HepG2 (cell line): Measurements from ENCODE around the gene TNK1. TPM values are rescaled to one million over a fixed set of nuclear protein-coding genes. Genes with fewer than 3 reads are reported as not detected.

Experiments used
- ATF7-NPFF ChIP-seq: sonication (generic); formaldehyde crosslinking; IDR thresholded peaks from 2 replicates; pipeline ENCODE4 v1.8.1; 2023; ENCODE audit warnings: mild to moderate bottlenecking, low read depth, missing genetic modification reagents, moderate library complexity
- CAMTA2 ChIP-seq: sonication (generic); formaldehyde crosslinking; IDR thresholded peaks from 2 replicates; pipeline ENCODE4 v1.4.0; 2020; ENCODE audit warnings: mild to moderate bottlenecking, missing genetic modification reagents, borderline replicate concordance
- CBX5 ChIP-seq: sonication (generic); formaldehyde crosslinking; IDR thresholded peaks from 2 replicates; pipeline ENCODE4 v1.4.0; 2020; ENCODE audit warnings: missing genetic modification reagents, borderline replicate concordance
- HMG20B ChIP-seq: conservative IDR thresholded peaks from 2 replicates; pipeline ENCODE4 v1.6.1; 2016; ENCODE audit warnings: missing genetic modification reagents, missing compliant biosample characterization
- HNF4G ChIP-seq, 2 experiments: sonication (generic) in 1 of 2; formaldehyde crosslinking in 1 of 2; IDR thresholded peaks; 2 replicates each; pipeline versions ENCODE4 v1.4.0 to v1.6.1; 2011 to 2020; ENCODE audit warnings: borderline replicate concordance in 2 of 2, low read depth in 2 of 2, mild to moderate bottlenecking in 2 of 2, low read length in 1 of 2, missing genetic modification reagents in 1 of 2, moderate library complexity in 1 of 2
- HNRNPUL1 ChIP-seq: fragments of 200-400 bp; formaldehyde crosslinking; IDR thresholded peaks from 2 replicates; pipeline ENCODE4 v1.6.1; 2017; ENCODE audit warnings: low read depth, mild to moderate bottlenecking, low read length, moderate library complexity
- ISL2 ChIP-seq: sonication (generic); formaldehyde crosslinking; IDR thresholded peaks from 2 replicates; pipeline ENCODE4 v1.5.0; 2020; ENCODE audit warnings: missing genetic modification reagents
- NFIB ChIP-seq: sonication (generic); formaldehyde crosslinking; IDR thresholded peaks from 2 replicates; pipeline ENCODE4 v1.9.0; 2021; ENCODE audit warnings: missing genetic modification reagents, mild to moderate bottlenecking, borderline replicate concordance
- RELA ChIP-seq: sonication (generic); formaldehyde crosslinking; IDR thresholded peaks from 2 replicates; pipeline ENCODE4 v1.4.0; 2020; ENCODE audit warnings: missing genetic modification reagents
- SAP130 ChIP-seq: IDR thresholded peaks from 2 replicates; pipeline ENCODE4 v1.6.1; 2016; ENCODE audit warnings: low read depth
- SIN3B ChIP-seq: fragments of 150-350 bp; IDR thresholded peaks from 2 replicates; pipeline ENCODE4 v1.6.1; 2014; ENCODE audit warnings: low read length
- SNRNP70 ChIP-seq: fragments of 200-400 bp; formaldehyde crosslinking; IDR thresholded peaks from 2 replicates; pipeline ENCODE4 v1.6.1; 2017; ENCODE audit warnings: mild to moderate bottlenecking, low read depth, low read length, moderate library complexity
- SUZ12 ChIP-seq: fragments of 150-350 bp; IDR thresholded peaks from 2 replicates; pipeline ENCODE4 v1.6.1; 2014; ENCODE audit warnings: low read depth, low read length
- TRIM24 ChIP-seq: sonication (generic); formaldehyde crosslinking; IDR thresholded peaks from 2 replicates; pipeline ENCODE4 v1.8.0; 2022; ENCODE audit warnings: mild to moderate bottlenecking, missing genetic modification reagents
- YEATS2 ChIP-seq: sonication (generic); formaldehyde crosslinking; IDR thresholded peaks from 2 replicates; pipeline ENCODE4 v1.4.0; 2020; ENCODE audit warnings: missing genetic modification reagents, borderline replicate concordance
- ZBTB7B ChIP-seq: sonication (generic); formaldehyde crosslinking; IDR thresholded peaks from 2 replicates; pipeline ENCODE4 v1.4.0; 2020; ENCODE audit warnings: missing genetic modification reagents
- ZNF136 ChIP-seq: sonication (generic); formaldehyde crosslinking; IDR thresholded peaks from 2 replicates; pipeline ENCODE4 v1.8.1; 2022; ENCODE audit warnings: low read depth, mild to moderate bottlenecking, moderate library complexity, missing genetic modification reagents
- ZNF326 ChIP-seq: sonication (generic); formaldehyde crosslinking; IDR thresholded peaks from 2 replicates; pipeline ENCODE4 v1.4.0; 2020; ENCODE audit warnings: missing genetic modification reagents, borderline replicate concordance
- ZNF776 ChIP-seq: sonication (generic); formaldehyde crosslinking; IDR thresholded peaks from 2 replicates; pipeline ENCODE4 v1.4.0; 2020; ENCODE audit warnings: mild to moderate bottlenecking, missing genetic modification reagents
- ZNF792 ChIP-seq: IDR thresholded peaks from 2 replicates; pipeline ENCODE4 v1.6.1; 2016
- ZSCAN25 ChIP-seq: sonication (generic); formaldehyde crosslinking; IDR thresholded peaks from 2 replicates; pipeline ENCODE4 v1.8.0; 2022; ENCODE audit warnings: mild to moderate bottlenecking, missing genetic modification reagents
- polyA plus RNA-seq, 8 experiments: library from polyadenylated mRNA; depleted of rRNA in 3 of 8; stranded (reverse) in 7 of 8; unstranded in 1 of 8; fragments of >200 nt; fragmentation: Illumina TruSeq in 4 of 8; extraction: Trizol in 4 of 8; gene quantifications; 2 replicates each; pipeline versions ENCODE4 v1.2.1 to v1.2.3, GENCODE V29; 2011 to 2016; ENCODE audit warnings: low read depth in 4 of 8, missing spikeins in 1 of 8, mixed read lengths in 1 of 8; ENCODE audit not compliant: insufficient read depth in 1 of 8
- total RNA-seq, 5 experiments: library from RNA; depleted of rRNA; stranded (reverse); fragments of >200 nt; fragmentation: Illumina TruSeq; extraction: Trizol; gene quantifications; 2 replicates each; pipeline ENCODE4 v1.2.3, GENCODE V29; 2016; ENCODE audit warnings: low read depth in 1 of 5
- TF ChIP-seq, protein P1 (sequence below): sonication (generic); formaldehyde crosslinking; IDR thresholded peaks from 2 replicates; pipeline ENCODE4 v1.5.1; 2020; ENCODE audit warnings: mild to moderate bottlenecking, missing genetic modification reagents, moderate library complexity
- TF ChIP-seq, protein P2 (sequence below): IDR thresholded peaks from 2 replicates; pipeline ENCODE4 v1.6.1; 2018; ENCODE audit warnings: missing genetic modification reagents
- TF ChIP-seq, protein P3 (sequence below): sonication (generic); formaldehyde crosslinking; IDR thresholded peaks from 2 replicates; pipeline ENCODE4 v1.9.0; 2021; ENCODE audit warnings: missing genetic modification reagents, borderline replicate concordance
- TF ChIP-seq, protein P4 (sequence below): sonication (generic); formaldehyde crosslinking; conservative IDR thresholded peaks from 2 replicates; pipeline ENCODE4 v1.8.0; 2022; ENCODE audit warnings: missing genetic modification reagents

Gene TNK1
- total and polyA plus RNA-seq, 2 of the 13 experiments (the other 11 are each of a cell fraction or from before 2014, with no cell fraction given): 2.0 to 3.5 TPM

DNA sequence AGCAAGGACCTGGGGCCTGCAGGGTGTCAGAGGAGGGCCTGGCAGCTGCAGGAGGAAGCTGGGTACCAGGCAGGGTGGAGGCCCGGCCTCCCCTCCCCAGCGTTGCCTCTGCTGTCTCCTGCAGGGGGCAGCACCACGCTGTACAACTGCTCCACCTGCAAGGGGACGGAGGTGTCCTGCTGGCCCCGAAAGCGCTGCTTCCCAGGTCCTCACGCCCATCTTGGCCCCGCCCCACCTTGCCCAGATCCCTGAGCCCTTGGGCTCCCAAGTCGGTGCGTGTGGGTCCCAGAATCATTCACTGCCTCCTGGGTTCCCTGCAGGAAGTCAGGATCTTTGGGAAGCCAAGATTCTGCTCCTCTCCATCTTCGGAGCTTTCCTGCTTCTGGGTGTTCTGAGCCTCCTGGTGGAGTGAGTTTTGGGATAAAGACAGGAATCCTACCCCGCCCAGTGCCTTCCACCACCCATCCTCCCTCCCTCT, 24.8 kb upstream of the TNK1 start (continued):
- TF ChIP-seq, protein P1, sequence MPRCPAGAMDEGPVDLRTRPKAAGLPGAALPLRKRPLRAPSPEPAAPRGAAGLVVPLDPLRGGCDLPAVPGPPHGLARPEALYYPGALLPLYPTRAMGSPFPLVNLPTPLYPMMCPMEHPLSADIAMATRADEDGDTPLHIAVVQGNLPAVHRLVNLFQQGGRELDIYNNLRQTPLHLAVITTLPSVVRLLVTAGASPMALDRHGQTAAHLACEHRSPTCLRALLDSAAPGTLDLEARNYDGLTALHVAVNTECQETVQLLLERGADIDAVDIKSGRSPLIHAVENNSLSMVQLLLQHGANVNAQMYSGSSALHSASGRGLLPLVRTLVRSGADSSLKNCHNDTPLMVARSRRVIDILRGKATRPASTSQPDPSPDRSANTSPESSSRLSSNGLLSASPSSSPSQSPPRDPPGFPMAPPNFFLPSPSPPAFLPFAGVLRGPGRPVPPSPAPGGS (CRISPR knock-in tag): no peak
- TF ChIP-seq TRIM24 (CRISPR knock-in tag) (no peak), HNF4G (IDR thresholded peaks at IDR 0.05; ENCODE audit: borderline replicate concordance, low read depth, low read length) (no peak), HNF4G (CRISPR knock-in tag; IDR thresholded peaks at IDR 0.05; ENCODE audit: borderline replicate concordance, low read depth) (no peak), ZNF136 (CRISPR knock-in tag) (no peak), ZNF326 (CRISPR knock-in tag) (no peak), CBX5 (CRISPR knock-in tag) (peak; percentile 45; the same call in 1 of the 2 replicates), RELA (CRISPR knock-in tag) (no peak), SUZ12 (no peak), ATF7-NPFF (CRISPR knock-in tag) (no peak), ZNF776 (CRISPR knock-in tag) (no peak), ISL2 (0 out of 2 replicates have a peak, but pooled peaks have one; percentile 28), ZBTB7B (peak; percentile 54; the same call in 1 of the 2 replicates), HMG20B (CRISPR knock-in tag) (no peak; the same call in 1 of the 2 replicates), SIN3B (no peak), SAP130 (CRISPR knock-in tag) (peak; percentile 66), ZSCAN25 (peak; percentile 71; the same call in 1 of the 2 replicates), SNRNP70 (no peak), NFIB (CRISPR knock-in tag) (no peak), HNRNPUL1 (no peak), YEATS2 (CRISPR knock-in tag) (peak; percentile 53; the same call in 1 of the 2 replicates), CAMTA2 (CRISPR knock-in tag) (no peak), ZNF792 (CRISPR knock-in tag) (0 out of 2 replicates have a peak, but pooled peaks have one; percentile 30)
- TF ChIP-seq, protein P2, sequence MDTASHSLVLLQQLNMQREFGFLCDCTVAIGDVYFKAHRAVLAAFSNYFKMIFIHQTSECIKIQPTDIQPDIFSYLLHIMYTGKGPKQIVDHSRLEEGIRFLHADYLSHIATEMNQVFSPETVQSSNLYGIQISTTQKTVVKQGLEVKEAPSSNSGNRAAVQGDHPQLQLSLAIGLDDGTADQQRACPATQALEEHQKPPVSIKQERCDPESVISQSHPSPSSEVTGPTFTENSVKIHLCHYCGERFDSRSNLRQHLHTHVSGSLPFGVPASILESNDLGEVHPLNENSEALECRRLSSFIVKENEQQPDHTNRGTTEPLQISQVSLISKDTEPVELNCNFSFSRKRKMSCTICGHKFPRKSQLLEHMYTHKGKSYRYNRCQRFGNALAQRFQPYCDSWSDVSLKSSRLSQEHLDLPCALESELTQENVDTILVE (CRISPR knock-in tag): peak; percentile 50; the same call in 1 of the 2 replicates
- TF ChIP-seq, protein P3, sequence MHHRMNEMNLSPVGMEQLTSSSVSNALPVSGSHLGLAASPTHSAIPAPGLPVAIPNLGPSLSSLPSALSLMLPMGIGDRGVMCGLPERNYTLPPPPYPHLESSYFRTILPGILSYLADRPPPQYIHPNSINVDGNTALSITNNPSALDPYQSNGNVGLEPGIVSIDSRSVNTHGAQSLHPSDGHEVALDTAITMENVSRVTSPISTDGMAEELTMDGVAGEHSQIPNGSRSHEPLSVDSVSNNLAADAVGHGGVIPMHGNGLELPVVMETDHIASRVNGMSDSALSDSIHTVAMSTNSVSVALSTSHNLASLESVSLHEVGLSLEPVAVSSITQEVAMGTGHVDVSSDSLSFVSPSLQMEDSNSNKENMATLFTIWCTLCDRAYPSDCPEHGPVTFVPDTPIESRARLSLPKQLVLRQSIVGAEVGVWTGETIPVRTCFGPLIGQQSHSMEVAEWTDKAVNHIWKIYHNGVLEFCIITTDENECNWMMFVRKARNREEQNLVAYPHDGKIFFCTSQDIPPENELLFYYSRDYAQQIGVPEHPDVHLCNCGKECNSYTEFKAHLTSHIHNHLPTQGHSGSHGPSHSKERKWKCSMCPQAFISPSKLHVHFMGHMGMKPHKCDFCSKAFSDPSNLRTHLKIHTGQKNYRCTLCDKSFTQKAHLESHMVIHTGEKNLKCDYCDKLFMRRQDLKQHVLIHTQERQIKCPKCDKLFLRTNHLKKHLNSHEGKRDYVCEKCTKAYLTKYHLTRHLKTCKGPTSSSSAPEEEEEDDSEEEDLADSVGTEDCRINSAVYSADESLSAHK (CRISPR knock-in tag): no peak
- TF ChIP-seq, protein P4, sequence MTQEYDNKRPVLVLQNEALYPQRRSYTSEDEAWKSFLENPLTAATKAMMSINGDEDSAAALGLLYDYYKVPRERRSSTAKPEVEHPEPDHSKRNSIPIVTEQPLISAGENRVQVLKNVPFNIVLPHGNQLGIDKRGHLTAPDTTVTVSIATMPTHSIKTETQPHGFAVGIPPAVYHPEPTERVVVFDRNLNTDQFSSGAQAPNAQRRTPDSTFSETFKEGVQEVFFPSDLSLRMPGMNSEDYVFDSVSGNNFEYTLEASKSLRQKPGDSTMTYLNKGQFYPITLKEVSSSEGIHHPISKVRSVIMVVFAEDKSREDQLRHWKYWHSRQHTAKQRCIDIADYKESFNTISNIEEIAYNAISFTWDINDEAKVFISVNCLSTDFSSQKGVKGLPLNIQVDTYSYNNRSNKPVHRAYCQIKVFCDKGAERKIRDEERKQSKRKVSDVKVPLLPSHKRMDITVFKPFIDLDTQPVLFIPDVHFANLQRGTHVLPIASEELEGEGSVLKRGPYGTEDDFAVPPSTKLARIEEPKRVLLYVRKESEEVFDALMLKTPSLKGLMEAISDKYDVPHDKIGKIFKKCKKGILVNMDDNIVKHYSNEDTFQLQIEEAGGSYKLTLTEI (CRISPR knock-in tag): no peak
